HG03103 (cell line): ENCODE results near the gene NMNAT3.
"Not testable (repeated sequence)": the region's sequence is repeated elsewhere in the genome, so short reads cannot be mapped to it uniquely, and the experiment has no call there.

Experiments used
- ATAC-seq: cut with Tn5 transposase; IDR thresholded peaks from one replicate; pipeline ENCODE4 v1.9.1; 2021; ENCODE audit warnings: low read depth; ENCODE audit not compliant: unreplicated experiment

Gene NMNAT3

GRCh38 chr3:139587797-139588196 lies 90.0 kb downstream of the NMNAT3 start:
- no peak for ATAC-seq

DNA sequence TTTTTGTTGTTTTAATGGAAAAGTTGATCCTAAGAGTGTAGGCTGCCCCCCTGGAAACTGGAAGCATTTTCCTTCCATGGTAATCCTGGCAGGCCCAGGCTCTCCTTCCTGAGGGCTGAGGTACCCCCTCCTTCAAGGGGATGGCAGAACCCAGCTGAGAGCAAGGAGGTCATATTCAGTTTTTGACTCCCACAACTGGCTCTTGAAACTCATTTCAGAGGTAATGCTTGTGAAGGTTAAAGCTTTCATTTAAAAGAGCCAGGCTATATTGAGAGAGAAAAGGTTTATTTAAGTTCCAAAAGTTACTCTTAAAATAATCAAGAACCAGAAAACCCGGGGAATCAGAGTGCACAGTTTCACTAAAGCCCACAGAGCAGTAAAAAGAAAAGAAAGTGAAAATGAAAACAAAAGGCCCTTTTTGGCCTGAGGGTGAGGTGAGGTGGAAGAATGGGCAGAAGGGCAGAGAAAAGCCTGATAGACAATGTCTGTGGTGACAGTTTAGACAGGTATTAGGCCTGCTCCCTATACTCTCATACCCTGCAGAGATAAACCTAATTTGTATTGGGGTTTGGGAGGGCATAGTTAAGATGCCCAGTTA lies 91.3 kb downstream of the NMNAT3 start:
- ATAC-seq: peak; percentile 88

DNA sequence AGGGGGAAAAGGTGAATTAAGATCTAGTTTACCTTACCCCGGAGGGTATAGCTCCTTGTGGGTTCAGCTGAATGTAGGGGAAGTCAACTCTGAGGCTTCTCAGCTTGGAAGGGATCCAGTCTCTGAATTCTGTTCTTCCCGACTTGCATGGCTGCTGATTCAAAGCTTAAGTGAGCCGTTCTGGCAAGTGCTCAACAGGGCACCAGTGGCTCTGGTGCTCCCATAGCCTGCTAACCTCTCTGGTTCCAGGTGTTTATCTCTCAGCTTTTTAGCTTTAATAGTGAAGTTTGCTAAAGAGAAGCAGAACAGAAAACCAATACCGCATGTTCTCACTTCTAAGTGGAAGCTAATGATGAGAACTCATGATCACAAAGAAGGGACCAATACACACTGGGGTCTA lies 92.0 kb downstream of the NMNAT3 start:
- no peak for ATAC-seq

DNA sequence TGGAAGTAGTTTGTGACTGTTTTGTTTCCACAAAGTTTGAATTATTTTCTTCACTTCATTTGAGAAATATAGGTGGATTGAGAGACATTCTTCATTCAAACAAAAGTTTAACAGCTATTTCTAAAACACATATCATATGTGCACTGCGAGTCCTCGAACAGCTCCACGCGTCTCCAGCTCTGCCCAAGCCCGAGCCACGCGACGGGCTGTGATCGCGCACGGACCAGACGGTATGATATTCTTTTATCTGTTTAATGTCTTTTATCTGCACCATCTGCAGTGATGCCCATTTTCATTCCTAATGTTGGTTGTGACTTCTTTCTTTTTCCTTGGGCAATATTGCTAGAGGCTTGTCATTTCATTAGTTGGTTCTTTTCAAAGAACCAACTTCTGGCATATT lies 94.1 kb downstream of the NMNAT3 start:
- not testable (repeated sequence) for ATAC-seq

- no peak for ATAC-seq
These were observed 99.0 kb downstream of the NMNAT3 start for GRCh38 chr3:139578783-139579182.

- no peak for ATAC-seq
These were observed 99.9 kb downstream of the NMNAT3 start for GRCh38 chr3:139577909-139578308.

DNA sequence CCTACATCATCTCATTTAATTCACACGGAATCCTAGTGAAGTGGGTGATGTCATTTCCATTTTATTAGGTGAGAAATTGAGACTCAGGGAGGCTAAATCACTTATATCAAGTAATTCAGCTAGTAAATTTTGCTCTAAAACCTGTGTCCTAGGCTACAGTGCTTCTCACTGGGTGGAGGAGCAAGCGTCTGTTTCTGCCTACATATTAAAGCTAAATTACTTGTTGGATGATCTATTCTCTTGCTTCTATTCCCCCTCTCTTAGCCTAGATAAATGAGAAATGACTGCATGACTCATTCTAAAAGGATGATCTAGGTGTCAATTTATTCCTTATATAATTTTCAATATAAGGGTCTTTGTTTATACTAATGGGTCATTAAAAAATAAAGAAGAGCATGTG lies 100.4 kb downstream of the NMNAT3 start:
- no peak for ATAC-seq

- ATAC-seq: no peak
These were observed 103.5 kb downstream of the NMNAT3 start for GRCh38 chr3:139574026-139574947.

GRCh38 chr3:139572847-139573672 lies 104.7 kb downstream of the NMNAT3 start:
- ATAC-seq: no peak

DNA sequence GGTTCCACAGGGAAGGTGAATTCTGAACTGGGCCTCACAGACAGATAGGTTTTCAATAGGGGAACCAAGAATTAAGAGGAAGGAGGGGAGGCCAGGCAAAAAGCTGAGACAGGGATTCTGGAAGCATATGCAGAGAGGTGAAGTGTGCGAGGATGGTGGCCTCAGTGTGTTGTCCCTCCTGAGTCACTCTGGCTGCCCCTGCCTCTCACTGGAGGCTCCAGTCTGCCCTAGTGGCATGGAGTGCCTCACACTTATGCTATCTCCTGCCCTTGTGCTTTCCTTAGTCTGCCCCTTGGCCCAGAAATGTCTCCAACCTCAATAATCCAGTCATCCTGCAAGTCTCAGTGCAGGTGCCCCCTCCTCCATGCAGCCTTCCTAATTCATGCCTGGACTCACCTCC lies 106.1 kb downstream of the NMNAT3 start:
- no peak for ATAC-seq

DNA sequence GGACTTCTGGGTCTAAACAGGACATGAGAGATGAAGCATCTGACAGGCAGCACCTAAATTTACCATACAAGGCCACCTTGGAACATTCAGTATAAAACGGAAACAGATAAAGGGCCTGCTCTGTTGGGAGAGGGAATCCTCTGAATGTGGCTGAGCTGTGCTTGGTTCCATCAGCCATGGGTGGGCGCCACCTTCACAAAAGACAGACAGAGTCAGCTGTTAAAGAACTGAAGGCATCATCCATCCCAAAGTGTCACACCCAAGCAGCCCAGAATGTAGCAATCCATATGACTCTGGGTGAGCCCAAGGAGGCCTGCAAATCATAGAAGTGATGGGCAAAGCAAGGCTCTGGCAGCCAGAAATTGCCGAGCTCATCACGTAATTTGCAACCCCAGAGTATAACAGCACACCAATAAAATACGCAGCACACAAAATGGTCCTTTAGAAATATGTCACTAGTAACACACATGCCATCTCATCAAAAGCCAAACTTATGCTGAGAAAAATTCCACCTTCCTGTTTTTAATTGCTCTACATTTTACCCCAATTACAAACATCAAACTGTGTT lies 113.4 kb downstream of the NMNAT3 start:
- no peak for ATAC-seq

DNA sequence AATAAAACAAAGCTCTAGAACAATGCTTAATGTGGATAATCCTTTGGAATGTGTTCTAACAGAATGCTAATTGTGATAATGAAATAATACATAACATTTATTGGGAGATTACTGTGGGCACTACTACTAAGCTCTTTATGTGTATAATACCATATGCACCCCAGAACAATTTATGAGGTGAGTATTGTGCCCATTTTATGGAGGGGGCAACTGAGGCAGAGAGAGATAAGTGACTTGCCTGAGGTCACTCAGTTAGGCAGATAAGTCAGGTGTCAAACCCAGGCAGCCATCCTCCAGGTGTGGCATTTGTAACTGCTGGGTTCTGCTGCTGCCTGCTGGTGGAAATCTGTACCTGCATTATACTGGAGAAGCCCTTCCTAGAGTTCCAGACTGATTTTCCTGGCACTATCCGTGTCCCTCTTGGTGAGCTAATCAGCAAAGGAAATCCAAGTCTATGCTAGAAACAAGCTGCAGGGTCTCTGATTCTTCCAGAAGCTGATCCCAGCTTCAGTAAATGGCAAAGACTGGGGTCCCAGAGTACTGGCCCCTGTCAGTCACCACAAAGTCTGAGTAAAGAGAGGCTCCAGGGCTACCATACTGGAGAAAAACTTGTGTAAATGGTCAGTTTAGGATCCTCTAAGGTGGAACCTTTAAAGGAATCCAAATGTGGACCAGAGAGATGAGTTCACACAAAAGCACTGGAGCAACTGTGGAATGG lies 115.7 kb downstream of the NMNAT3 start:
- peak; percentile 56 for ATAC-seq

GRCh38 chr3:139561255-139561817 lies 116.4 kb downstream of the NMNAT3 start:
- no peak for ATAC-seq

DNA sequence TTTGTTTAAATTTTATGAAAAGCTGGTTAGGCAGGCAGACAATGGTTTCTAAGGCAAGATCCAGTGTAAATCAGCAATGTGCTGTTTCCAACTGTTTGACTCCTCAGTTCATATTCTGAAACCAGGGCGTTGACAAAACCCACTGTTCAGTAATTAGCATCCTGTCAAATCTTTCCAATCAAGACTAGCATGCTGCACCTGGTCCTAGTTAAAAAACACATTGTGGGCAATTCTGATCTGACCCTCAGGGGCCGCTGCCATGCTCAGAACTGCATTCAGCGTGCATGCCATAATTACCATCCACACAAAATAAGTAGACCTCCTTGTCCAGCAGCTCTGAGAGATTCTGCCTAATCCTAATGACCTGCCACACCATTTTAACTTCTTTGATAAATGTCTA lies 117.4 kb downstream of the NMNAT3 start:
- no peak for ATAC-seq

DNA sequence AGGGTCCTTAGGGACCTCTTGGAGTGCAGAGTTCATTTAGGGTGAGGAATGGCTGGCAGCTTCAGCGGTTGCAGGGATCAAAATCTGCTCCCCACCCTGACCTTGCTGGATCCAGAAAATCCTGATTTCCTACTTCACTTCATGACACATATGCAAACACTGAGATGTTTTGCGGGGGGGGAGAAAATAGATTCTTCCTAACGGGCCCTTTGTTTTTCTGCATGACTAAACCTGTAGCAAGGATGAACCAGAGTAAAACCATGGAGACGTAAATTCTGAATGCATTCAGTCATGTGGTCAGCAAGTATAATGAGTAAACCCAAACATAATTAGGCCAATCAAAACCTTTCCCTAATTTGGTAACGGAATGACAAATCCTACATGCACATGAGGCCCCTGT lies 118.2 kb downstream of the NMNAT3 start:
- ATAC-seq: no peak

- no peak for ATAC-seq
These were observed 119.2 kb downstream of the NMNAT3 start for GRCh38 chr3:139558351-139559266.

DNA sequence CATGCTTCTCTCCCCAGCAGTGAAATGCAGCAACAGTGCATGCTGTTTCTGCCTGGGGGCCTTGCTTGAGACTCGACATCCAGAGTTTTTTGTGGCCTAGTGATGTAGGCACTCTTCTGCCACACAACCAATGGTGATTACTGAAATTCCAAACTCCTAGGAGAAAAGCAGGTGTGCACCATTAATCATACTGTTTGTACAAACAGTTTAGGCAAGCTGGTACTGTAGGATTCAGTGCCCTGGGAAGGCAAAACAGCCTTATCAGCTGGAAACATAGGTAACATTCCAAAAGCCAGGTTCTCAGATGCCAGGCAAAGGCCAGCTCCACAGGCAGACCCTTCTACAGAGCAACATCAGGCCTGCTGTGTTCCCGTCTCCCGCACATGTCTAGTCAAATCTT lies 120.7 kb downstream of the NMNAT3 start:
- ATAC-seq: no peak

DNA sequence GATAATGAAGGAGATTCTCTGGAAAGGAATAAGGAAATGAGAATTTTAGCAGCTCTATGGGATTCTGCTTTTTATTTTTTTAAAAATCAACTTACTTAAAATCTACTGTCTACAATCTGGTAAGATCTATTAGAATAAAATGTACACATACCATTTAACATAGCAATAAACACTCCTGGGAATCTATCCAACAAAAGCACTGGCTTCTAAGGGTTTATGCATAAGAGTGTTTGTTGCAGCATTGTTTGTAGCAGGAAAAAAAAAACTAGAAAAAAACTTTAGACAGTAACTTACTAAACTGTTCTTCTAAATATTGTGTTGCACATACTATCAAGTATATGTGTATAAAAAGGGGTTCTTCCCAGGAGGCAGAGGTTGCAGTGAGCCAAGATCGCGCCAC lies 122.5 kb downstream of the NMNAT3 start:
- ATAC-seq: no peak

GRCh38 chr3:139554628-139555027 lies 123.1 kb downstream of the NMNAT3 start:
- no peak for ATAC-seq
